Colonic mucosa (tissue), 4 donors: Measurements from ENCODE around the gene NLRP11. TPM values are rescaled to one million over a fixed set of nuclear protein-coding genes. Genes with fewer than 3 reads are reported as not detected.

Experiments used
- DNase-seq: peaks from one replicate; pipeline ENCODE4 v3.0.0-alpha.2; 2020
- H3K27ac ChIP-seq: fragments of 200-600 bp; one replicate; pipeline ENCODE4 v1.8.0; 2021
- H3K27me3 ChIP-seq: fragments of 200-600 bp; one replicate; pipeline ENCODE4 v1.8.0; 2021
- H3K36me3 ChIP-seq: fragments of 200-600 bp; one replicate; pipeline ENCODE4 v1.8.0; 2021
- H3K4me1 ChIP-seq: fragments of 200-600 bp; one replicate; pipeline ENCODE4 v1.8.0; 2021; ENCODE audit warnings: mild to moderate bottlenecking
- H3K4me3 ChIP-seq: fragments of 200-600 bp; one replicate; pipeline ENCODE4 v1.8.0; 2021
- H3K9ac ChIP-seq, 2 donors: one replicate each; pipeline ENCODE4 v1.7.0; 2013; ENCODE audit warnings: control low read depth in 2 of 2, low read depth in 2 of 2, low read length in 2 of 2
- H3K9me3 ChIP-seq: fragments of 200-600 bp; one replicate; pipeline ENCODE4 v1.8.0; 2021
- CTCF ChIP-seq: fragments of 200-600 bp; IDR thresholded peaks from one replicate; pipeline ENCODE4 v1.8.0; 2022; ENCODE audit warnings: antibody characterized with exemption, mild to moderate bottlenecking
- intact Hi-C: fragments of 100-400 bp; cut with DNase I; formaldehyde crosslinking; loops from one replicate; pipeline ENCODE4 v1.14.1; 2022
- total RNA-seq, 2 donors: library from RNA; stranded (reverse); fragmentation: NEBNext Ultra II Directional in 1 of 2; extraction: Animal tissue kit (Norgen Biotek cat#: 25700) in 1 of 2; gene quantifications; one replicate each; pipeline ENCODE4 v1.2.1, GENCODE V29; 2021
- donor health status: healthy.
- donor health status: DM: no; HTN: no; CAD: no.
- donor health status: DM: no; HTN: no; CAD: no.

Gene NLRP11
- total RNA-seq, 2 donors from 2014 or later, result 0.07 TPM; not detected in 1

GRCh38 chr19:55753401-55753800 is 78.4 kb downstream of the NLRP11 start:
- no peak overlapping the region for H3K4me3 ChIP-seq
- H3K27me3 ChIP-seq, result no peaks in the 10 kb centered on the region
- H3K36me3 ChIP-seq, result no peaks in the 10 kb centered on the region
- peak; percentile 35 for DNase-seq
- intact Hi-C loops, result no loop called here
- H3K4me1 ChIP-seq, result no peaks in the 10 kb centered on the region
- H3K9me3 ChIP-seq, result no peaks in the 10 kb centered on the region
- no peak overlapping the region for H3K9ac ChIP-seq
- no peak overlapping the region for H3K27ac ChIP-seq
- no peak for TF ChIP-seq CTCF

- H3K27ac ChIP-seq, result no peak overlapping the region
- H3K9ac ChIP-seq, result no peak overlapping the region
- H3K36me3 ChIP-seq, result no peaks in the 10 kb centered on the region
- no peaks in the 10 kb centered on the region for H3K27me3 ChIP-seq
- TF ChIP-seq CTCF, result no peak
- no peak for DNase-seq
- no peaks in the 10 kb centered on the region for H3K4me1 ChIP-seq
- no peak overlapping the region for H3K4me3 ChIP-seq
- intact Hi-C loops, result no loop called here
- no peaks in the 10 kb centered on the region for H3K9me3 ChIP-seq
Observed at GRCh38 chr19:55750715-55751114, 81.1 kb downstream of the NLRP11 start.

- no peaks in the 10 kb centered on the region for H3K36me3 ChIP-seq
- no peaks in the 10 kb centered on the region for H3K27me3 ChIP-seq
- no peak within 1 kb of the TSS for H3K4me3 ChIP-seq
- no peak within 1 kb of the TSS for H3K27ac ChIP-seq
- no peak within 1 kb of the TSS for H3K9ac ChIP-seq
- intact Hi-C loops, result no loop called here
- no peak for TF ChIP-seq CTCF
- H3K4me1 ChIP-seq, result no peaks in the 10 kb centered on the region
- no peak for DNase-seq
- no peaks in the 10 kb centered on the region for H3K9me3 ChIP-seq
Observed at GRCh38 chr19:55738302-55738701, 93.5 kb downstream of the NLRP11 start, which contains the start of gene NLRP9. NLRP9 (minus strand) TSS chr19:55738402; CDS start chr19:55738374, 28 bp downstream.

Other genes with a start within 250 kb of the NLRP11 start
- gene FIZ1, start 232.5 kb downstream of the NLRP11 start, total RNA-seq, result 10 to 100 TPM; 12.2 to 14.5 TPM
- gene ZNF524, start 231.7 kb downstream of the NLRP11 start, total RNA-seq, result 10 to 100 TPM; 30.4 to 33.9 TPM
- 10 to 100 TPM; 12.9 to 13.1 TPM for gene ZNF865, start 226.4 kb downstream of the NLRP11 start, total RNA-seq
- gene ZNF784, start 207.4 kb downstream of the NLRP11 start, total RNA-seq, result 10 to 100 TPM in 1 of 2 donors, 1 to 10 TPM in 1; 9.9 to 10.2 TPM
- 10 to 100 TPM; 18.0 to 28.6 TPM for gene ZNF580, start 191.0 kb downstream of the NLRP11 start, total RNA-seq
- gene ZNF581, start 188.3 kb downstream of the NLRP11 start, total RNA-seq, result 10 to 100 TPM; 16.0 to 20.3 TPM
- gene CCDC106, start 183.8 kb downstream of the NLRP11 start, total RNA-seq, result 1 to 10 TPM; 2.6 to 4.8 TPM
- gene U2AF2, start 177.0 kb downstream of the NLRP11 start, total RNA-seq, result 100 to 1,000 TPM; 146 to 289 TPM
- gene EPN1, start 156.8 kb downstream of the NLRP11 start, total RNA-seq, result 100 to 1,000 TPM; 257 to 259 TPM
- not detected for gene NLRP9, start 93.6 kb downstream of the NLRP11 start, total RNA-seq
- not detected for gene RFPL4A, start 72.9 kb downstream of the NLRP11 start, total RNA-seq
- not detected for gene RFPL4AL1, start 62.9 kb downstream of the NLRP11 start, total RNA-seq
- gene NLRP4, start 4.5 kb upstream of the NLRP11 start, total RNA-seq, result not detected
- gene NLRP13, start 100.3 kb upstream of the NLRP11 start, total RNA-seq, result not detected
- not detected for gene NLRP8, start 115.8 kb upstream of the NLRP11 start, total RNA-seq
- not detected for gene NLRP5, start 154.8 kb upstream of the NLRP11 start, total RNA-seq